ENCODE results near the gene PLGRKT. TPM values are rescaled to one million over a fixed set of nuclear protein-coding genes. Genes with fewer than 3 reads are reported as not detected.

Gene PLGRKT
- total RNA-seq, 1 donor from 2014 or later = 16.3 TPM

Other genes with a start within 250 kb of the PLGRKT start
- gene INSL4, start 206.5 kb downstream of the PLGRKT start, total RNA-seq (ENCODE audit: unreplicated experiment) = not detected
- gene RLN2, start 133.2 kb downstream of the PLGRKT start, total RNA-seq (ENCODE audit: unreplicated experiment) = not detected
- not detected for gene RLN1, start 98.0 kb downstream of the PLGRKT start, total RNA-seq (ENCODE audit: unreplicated experiment)
- gene CD274, start 12.6 kb upstream of the PLGRKT start, total RNA-seq (ENCODE audit: unreplicated experiment) = not detected
- gene PDCD1LG2, start 72.6 kb upstream of the PLGRKT start, total RNA-seq (ENCODE audit: unreplicated experiment) = not detected
- gene RIC1, start 191.2 kb upstream of the PLGRKT start, total RNA-seq (ENCODE audit: unreplicated experiment) = 9.7 TPM

Data from glutamatergic neuron (in vitro differentiated cells).